DMS53 treated with DMSO at 0.1 percent for 48 hours (cell line): ENCODE measurements around the gene MYORG.

ENCODE experiments used
- DNase-seq: peaks from one replicate; lab custom pipeline; 2025; ENCODE audit not compliant: unreplicated experiment; lab: John Stamatoyannopoulos, UW

MYORG gene

GRCh38 chr9:34376596-34377403 lies at the start of gene MYORG:
MYORG (minus strand) TSS chr9:34376898; CDS start chr9:34372943, 3,955 bp downstream.
- DNase-seq, result peak; percentile 93

GRCh38 chr9:34419716-34420504 lies 43.2 kb upstream of the MYORG start:
- no peak for DNase-seq

GRCh38 chr9:34417734-34418133 lies 41.0 kb upstream of the MYORG start:
- no peak for DNase-seq

- DNase-seq, result no peak
Measured at GRCh38 chr9:34413231-34413852, 36.6 kb upstream of the MYORG start.

GRCh38 chr9:34412336-34412735 lies 35.6 kb upstream of the MYORG start:
- no peak for DNase-seq

- no peak for DNase-seq
Measured at GRCh38 chr9:34409154-34409553, 32.5 kb upstream of the MYORG start.

- no peak for DNase-seq
Measured at GRCh38 chr9:34408173-34408572, 31.5 kb upstream of the MYORG start.

GRCh38 chr9:34406219-34406618 lies 29.5 kb upstream of the MYORG start:
- DNase-seq, result no peak

GRCh38 chr9:34405719-34406118 lies 29.0 kb upstream of the MYORG start:
- DNase-seq, result no peak

GRCh38 chr9:34403554-34404380 lies 27.1 kb upstream of the MYORG start:
- peak; percentile 31 for DNase-seq

- DNase-seq, result no peak
Measured at GRCh38 chr9:34400686-34401602, 24.2 kb upstream of the MYORG start.

- DNase-seq, result no peak
Measured at GRCh38 chr9:34400275-34400674, 23.6 kb upstream of the MYORG start.

- no peak for DNase-seq
Measured at GRCh38 chr9:34399729-34400128, 23.0 kb upstream of the MYORG start.

GRCh38 chr9:34398875-34399274 lies 22.2 kb upstream of the MYORG start:
- no peak for DNase-seq

GRCh38 chr9:34396276-34397214 lies 19.8 kb upstream of the MYORG start:
- DNase-seq, result no peak

GRCh38 chr9:34392511-34392910 lies 15.8 kb upstream of the MYORG start:
- no peak for DNase-seq

- no peak for DNase-seq
Measured at GRCh38 chr9:34387239-34387638, 10.5 kb upstream of the MYORG start.

- no peak for DNase-seq
Measured at GRCh38 chr9:34386656-34387055, 10.0 kb upstream of the MYORG start.
